HG03432 (cell line): ENCODE measurements around the gene BPNT1.
"Not testable (repeated sequence)": the region's sequence is repeated elsewhere in the genome, so short reads cannot be mapped to it uniquely, and the experiment has no call there.

Experiments used
- ATAC-seq: cut with Tn5 transposase; IDR thresholded peaks from one replicate; pipeline ENCODE4 v1.9.1; 2021; ENCODE audit warnings: mild to moderate bottlenecking, moderate library complexity; ENCODE audit not compliant: unreplicated experiment

BPNT1 gene

DNA sequence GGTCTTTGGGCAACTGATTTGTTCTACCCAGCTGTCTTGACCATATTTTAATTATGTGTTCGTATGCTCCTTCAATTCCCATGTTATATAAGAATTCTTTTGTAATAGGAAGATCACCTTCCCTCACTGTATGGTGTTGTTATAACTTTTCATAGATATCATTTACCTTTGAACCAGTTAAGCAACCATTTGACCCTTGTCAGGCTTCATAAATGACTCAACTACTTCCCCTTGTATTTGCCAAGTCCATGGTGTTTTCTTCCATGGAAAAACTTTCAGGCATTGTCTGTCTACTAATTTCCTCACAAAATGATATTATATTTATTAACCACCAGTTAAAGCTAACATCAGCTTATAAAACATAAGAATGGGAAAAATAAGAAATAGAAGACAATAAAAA, 5.1 kb downstream of the BPNT1 start:
- no peak for ATAC-seq

DNA sequence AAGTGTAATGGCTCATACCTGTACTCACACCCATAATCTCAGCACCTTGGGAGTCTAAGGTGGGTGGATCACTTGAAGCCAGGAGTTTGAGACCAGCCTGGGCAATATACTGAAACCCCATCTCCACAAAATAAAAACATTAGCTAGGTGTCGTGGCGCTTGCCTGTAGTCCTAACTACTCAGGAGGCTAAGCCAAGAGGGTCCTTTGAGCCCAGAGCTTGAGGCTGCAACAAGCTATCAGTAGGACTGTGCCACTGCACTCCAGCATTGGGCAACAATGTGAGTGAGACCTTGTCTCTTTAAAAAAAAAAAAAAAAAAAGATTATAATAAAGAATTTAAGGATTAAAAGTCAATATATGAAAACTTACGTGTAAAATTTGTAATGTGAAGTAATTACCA, 11.7 kb downstream of the BPNT1 start:
- ATAC-seq: no peak

DNA sequence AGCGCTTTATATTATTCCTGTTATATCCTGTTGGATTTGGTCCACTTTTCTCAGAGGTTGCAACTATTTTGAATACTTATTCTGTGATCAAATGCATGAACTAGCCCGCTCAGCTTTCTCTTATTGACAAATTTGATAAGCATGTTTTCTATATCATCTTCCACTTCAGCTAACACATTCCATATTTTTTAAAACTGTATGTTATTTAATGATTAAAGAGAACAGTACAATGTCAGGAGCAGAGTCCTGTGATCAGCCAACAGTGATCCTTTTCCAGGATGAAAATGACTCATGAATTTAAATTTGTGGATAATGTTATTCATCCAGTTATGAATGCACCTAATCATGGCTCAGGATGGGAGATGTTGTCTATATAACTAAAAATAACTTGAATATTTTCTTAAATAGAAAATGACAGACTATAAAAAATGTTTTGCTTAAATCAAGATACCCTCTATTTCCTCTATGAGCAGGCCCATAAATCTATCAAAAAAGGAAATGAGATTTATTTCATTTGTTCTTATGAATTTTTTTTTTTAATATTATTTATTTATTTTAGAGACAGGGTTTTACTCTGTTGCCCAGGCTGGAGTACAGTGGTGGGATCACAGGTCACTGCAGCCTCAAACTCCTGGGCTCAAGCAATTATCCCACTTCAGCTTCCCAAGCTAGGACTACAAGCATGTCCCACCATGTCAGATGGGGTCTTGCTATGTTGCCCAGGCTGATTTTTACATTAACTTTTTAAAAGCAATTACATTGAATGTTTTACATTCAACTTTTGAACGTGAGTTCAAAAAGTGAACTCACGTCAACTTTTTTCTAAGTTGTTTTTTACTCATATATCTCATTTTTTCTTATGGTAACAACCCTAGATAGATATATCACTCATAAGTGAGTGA, 12.5 kb downstream of the BPNT1 start:
- ATAC-seq: no peak

DNA sequence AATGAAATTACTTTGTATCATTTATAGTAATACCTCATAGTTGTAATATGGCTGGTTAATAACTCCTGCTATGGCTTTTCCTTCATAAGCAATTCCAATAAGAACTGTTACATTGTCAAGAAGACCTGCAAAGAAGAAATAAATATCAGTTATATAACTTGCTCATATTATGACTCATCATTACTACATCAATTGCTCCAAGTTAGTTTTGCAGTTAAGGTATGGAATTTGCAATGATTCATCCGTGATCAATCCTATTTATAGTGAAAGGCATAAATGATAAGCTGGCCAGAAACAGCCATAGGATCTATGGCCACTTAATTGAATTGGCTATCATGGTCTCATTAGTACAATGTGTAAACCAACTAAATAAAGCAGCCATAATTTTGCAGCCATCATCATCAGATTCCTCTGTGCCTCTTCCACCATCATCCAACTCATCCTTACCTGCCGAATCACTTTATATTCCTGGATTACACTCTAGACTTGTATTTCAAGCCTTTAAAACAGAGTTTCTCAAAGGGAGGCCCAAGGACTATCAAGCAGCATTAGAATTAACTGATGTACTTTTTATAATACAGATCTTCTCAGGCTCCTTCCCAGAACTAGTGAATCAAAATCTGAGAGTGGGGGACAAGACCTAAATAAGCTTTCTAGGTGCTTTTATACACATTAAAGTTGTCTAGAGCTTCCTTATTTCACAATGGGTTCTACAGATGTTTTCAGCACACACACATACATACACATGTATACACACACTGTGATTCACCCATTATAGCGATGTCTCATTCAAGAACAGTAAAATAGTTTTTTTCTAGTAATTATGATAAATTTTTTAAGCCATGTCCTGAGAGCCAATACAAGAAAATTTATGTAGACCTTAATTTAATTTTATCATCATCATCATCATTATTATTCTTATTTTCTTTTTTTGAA, 22.1 kb downstream of the BPNT1 start:
- ATAC-seq: no peak

DNA sequence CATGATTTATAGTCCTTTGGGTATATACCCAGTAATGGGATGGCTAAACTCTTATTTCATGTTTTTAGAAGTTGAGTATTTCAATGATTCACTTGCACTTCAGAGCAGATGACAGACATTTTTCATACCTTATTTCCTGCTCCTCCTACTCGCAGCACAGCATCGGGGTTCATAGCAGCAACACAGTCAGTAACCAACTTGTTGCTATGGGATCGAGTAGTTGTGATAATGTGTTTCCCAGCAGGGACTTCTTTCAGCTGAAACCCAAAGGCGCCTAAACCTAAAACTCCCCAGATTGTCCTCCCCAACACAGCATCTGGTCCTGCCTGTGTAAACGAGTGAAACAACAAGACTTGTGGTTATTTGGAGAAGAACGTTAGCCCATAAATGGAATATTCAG, 27.0 kb downstream of the BPNT1 start:
- no peak for ATAC-seq

DNA sequence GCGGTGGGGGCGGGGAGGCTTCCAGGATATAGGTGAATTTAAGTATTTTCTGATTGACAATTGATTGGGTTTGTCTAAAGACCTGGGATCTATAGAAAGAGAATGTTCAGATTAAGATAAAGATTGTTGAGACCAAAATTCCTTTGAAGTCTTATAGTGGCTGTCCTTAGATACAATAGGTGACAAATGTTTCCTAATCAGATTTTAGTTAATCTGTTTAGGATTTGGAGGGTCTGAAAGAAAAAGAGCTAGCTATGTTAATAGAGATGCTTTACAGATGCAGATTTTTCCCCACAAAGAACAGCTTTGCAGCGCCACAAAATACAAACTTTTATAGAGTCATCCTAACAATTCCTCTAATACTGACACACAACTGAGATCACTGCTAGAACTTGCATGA, 28.7 kb downstream of the BPNT1 start:
- ATAC-seq: no peak

DNA sequence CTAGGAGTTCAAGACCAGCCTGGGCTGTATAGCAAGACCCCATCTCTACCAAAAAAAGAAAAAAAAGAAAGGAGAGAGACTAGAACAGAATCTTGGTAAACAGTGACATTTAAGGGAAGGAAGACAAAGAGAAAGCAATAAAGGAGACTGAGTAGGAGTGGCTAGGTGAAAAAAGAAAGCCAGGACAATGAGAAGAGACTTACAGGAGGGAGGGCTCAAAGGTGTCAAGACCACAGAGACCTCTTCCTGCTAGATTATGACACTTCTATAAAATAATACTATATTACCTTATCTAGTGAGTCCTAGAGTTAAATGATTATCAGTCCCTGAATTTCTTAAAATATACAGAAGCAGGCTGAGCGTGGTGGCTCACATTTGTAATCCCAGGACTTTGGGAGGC, 33.2 kb downstream of the BPNT1 start:
- no peak for ATAC-seq

DNA sequence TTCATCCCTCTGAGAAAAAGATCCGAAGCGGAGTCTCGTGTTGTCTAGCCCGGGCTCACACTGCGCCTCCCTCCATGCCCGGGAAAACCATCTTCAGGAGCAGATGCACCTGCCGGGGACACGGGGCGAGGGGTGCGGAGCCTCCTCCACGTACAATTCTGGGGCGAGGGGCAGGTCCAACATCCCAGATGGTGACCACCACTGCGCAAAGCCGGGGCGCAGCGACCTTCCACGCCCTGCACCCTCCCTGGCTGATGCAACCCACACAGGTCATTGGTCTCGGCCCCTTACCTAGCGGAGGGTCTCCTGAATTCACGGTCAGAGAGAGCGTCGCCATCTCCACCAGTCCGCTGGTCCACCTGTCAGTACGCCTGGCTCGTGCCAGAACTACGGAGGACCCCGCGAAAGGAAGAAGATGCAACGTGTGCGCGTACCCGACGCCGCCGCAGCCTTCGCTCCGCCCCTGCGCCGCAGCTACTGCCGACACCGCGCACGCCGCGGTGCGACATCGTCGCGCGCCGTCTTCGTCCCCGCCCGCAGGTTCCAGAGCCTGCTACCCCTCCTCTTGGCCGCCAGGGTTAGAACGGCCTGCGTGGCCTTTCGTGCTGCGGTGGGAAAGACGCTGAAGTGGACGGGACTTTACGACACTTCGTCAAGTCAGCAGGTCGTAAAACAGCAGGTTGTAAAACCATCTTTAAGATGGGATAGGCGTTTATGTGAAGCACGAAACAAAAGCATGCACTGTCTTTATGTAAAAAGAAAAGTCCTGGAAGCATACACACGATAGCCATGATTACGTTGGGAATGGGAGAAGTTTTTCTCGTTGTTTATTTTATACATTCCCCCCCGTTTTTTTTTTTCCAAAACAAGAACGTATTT, 43.3 kb downstream of the BPNT1 start, which contains the start of gene EPRS1:
TSS of gene EPRS1 (minus strand) at position 454 of the 879 bp plus-strand sequence. CDS start at position 337, 117 bp downstream.
- peak; percentile 99 for ATAC-seq

DNA sequence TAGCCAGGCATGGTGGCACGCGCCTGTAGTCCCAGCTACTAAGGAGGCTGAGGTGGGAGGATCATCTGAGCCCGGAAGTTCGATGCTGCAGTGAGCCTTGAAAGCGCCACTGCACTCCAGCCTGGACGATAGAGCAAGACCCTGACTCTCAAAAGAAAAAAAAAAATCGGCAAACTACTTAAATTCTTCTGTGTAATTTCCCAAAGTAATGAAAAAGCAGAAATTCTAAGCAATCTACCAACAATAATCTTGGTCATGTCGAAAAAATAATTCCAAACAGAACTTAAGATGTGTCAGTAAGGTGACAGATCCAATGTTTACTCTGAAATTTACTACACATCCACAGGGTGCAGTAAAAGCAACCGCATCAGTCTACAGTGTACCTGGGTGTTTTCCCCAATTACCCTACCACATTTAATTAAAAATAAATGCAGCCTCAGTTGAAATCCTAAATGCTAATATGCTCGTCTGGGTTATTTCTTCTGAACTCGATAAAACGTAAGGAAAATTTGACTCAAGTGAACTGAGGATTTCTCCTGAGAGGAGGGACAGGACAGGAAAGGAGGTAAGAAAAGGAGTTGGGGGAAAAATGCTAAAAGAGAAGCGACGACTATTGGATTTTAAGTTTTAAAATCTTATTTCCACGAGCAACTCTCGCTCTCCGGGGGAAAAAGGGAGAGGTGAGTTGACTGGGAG, 44.1 kb downstream of the BPNT1 start:
- peak; percentile 18 for ATAC-seq

DNA sequence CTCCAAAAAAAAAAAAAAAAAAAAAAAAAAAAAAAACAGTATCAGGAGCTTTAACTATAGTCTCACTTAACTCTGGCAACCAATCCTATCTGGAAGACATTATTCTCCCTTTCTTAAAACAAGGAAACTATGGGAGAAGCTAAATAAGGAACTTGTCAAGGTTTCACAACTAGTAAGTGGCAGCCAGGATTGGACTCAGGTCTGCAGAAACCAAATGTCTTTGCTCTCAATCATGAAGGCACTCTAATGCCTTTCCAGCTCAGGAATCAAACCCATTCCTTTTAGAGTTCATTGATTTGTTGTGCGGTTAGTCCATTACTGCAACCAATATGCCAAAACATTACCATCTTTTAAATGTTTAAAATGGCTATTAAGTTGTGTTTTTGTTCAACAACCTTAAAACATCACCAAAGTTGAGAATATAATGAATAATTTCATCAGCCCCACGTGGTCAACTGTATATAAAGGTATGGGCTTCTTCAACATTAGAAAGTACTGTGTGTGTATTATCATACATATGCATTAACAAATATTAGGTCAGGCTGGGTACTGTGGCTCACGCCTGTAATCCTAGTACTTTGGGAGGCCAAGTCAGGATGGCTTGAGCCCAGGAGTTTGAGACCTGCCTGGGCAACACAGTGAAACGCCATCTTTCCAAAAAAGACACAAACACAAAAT, 44.8 kb downstream of the BPNT1 start:
- no peak for ATAC-seq

DNA sequence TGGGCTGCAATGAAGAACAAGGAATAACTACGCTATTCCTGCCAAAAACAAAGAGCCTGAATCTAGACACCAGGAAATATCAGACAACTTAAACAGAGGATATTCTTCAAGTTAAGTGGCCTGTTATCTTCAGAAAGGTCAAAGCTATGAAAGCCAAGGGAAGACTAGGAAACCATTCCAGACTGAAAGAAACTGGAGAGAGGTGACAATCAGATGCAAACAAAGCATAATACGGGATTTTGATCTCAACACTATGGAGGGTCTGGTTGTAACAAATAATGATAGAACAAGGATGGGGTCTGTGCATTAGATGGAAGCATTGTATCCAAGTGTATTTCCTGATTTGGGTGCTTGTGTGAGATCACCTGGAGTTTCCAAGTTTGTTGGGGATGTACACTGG, 45.9 kb downstream of the BPNT1 start:
- ATAC-seq: no peak

DNA sequence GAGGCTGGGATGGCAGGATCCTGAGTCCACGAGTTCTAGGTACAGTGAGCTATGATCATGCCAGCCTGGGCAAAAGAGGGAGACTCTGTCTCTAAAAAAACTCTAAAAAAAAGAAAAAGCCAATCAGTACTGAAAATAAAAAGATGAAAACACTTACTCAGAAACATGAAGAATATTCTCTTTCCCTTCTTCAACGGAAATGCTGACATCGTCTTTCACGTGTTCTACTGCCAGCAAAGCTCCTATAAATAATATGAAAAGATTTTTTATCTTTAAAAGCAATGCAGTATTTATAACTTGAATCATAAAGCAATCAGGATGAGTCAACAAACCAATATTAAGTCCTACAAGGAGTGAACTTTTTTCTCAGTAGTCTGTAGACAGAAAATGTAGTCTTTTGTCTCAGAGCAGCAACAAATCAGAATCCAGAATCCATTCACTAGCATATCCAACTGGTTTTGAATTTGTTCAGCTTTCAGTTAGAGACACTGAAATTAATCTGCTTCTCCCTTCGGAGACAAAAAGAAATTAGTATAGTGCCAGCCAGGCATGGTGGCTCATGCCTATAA, 49.5 kb downstream of the BPNT1 start:
- ATAC-seq: no peak

DNA sequence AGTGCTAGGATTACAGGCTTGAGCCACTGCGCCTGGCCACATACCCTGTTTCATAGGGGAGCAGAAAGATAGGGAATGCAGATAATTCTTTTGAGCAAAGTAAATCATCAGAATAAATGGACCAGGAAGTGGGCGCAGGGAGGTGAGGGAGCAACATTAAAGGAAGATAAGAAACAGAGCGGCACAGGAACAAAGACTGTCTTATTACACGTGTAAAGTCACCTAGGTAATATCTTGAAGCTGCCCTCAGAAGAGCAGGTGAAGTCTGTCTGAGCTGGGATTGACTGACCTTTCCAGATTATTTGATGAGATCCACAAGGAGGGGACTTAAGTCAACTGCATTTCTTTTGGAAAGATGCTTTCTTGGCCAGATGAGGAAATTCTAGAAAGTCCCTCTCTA, 50.9 kb downstream of the BPNT1 start:
- ATAC-seq: no peak

DNA sequence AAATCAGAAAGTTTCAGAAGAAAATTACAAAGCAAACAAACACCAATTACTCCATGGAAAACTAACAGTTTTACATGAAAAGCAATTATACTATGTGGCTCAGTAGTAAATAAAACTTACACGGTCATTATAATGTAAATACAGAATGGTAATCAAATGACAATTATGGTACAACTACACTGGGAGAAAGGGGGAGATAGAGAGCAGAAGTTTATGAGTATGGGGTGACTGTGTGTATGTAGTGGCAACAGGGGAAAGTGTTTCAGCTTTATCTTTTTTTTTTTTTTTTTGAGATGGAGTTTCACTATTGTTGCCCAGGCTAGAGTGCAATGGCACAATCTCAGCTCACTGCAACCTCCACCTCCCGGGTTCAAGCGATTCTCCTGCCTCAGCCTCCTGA, 51.8 kb downstream of the BPNT1 start:
- not testable (repeated sequence) for ATAC-seq

DNA sequence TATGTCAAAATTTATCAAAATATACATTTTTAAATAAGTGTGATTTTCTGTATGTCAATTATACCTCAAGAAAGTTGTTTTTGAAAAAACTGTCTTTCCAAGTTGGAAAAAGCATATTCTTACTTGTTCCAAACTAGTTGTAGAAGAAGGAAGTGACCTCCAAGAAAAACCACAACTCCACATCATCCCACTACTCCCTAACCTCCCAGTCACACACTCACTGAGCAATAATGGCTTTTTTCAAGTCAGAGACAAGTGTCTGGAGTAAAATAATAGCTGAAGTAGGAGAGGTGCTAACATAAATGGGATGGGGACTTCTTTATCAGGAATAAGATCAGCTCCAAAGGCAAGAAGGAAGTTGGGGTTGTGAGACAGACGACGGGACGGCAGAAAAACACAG, 56.7 kb downstream of the BPNT1 start:
- ATAC-seq: no peak

DNA sequence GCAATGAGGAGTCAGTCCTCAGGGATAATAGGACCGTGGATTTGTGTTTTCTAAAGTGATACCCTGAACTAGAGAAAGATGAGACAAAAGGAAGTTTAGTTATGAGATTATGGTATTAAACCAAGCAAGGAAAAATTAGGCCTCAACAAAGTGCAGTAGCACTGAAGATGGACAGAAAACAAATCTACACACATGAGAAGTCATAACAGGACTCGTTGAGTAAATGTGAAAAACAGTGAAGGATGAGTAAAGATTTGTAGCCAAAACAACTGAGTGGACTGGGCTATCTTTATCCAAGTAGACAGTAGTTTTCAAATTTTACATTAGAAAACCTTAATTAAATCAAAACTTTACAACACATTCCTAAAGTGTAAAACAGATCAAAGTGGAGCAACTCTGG, 58.3 kb downstream of the BPNT1 start:
- no peak for ATAC-seq

DNA sequence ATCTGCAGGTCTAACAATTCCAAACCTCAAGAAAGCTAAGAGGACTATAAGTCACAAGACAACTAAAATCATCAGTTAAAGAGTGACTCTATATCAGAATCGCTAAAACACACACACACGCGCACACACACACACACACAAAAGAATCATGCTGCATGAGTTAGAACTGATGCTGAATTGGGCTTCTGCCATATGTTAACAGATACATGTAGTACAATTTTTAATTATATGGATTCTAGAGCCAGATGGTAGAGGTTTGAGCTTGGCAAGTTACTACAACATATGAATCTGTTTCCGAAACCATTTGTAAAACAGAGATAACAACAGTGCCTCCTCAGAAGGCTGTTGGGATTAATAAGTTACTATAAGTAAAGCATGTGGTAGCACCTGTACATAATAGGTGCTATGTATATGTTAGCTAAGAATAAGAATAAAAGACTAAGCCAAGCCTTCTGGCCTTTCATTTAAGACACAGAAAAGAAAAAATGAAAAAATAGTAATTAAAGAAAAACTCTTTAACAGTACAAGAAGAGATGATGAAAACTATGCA, 61.2 kb downstream of the BPNT1 start:
- no peak for ATAC-seq

DNA sequence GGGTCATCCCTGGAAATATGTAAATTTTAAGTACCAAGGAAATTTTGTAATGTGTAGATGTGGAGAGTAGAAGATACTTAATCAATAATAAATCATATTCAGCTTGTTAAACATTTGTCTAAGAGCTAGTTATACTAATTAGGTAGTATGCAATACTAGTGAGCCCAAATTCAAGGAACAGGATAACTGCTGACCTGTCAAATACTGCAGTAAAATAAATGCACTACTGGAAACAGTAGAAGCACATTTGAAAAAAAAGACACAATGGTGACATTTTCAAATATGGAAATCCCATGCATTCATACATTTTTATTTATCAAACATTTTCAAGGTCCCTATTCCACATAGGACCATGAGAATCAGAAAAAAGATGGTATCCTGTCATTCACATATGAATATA, 70.5 kb downstream of the BPNT1 start:
- no peak for ATAC-seq

DNA sequence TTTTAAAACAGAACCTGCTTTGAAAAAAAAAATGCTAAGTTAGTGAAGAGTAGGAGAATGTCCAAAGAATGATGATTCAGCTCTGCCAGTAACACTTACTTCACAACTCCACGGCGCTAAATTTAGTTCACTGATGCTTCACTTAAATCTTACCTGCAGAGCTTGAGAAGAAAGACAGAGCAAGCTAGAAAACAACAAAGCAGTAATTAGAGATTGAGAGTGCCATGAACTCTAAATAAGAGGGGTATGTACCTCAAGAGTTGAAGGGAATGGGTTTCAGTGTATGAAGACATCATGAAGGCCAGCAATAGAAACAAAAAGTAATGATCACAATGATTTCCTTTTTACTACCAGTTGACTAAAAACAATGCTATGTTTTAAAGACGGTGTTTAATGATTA, 76.1 kb downstream of the BPNT1 start:
- peak; percentile 86 for ATAC-seq
